DOHH2 (cell line): ENCODE data around the gene WDR13.

Source experiments
- H3F3A ChIP-seq: fragments of 200-600 bp; sonication (generic), shearing (Covaris generic); 2 replicates; pipeline ENCODE4 v1.6.0; 2016; ENCODE audit warnings: antibody characterized with exemption, mild to moderate bottlenecking; ENCODE audit not compliant: control insufficient read depth, insufficient read depth
- H3K27ac ChIP-seq: fragments of 200-600 bp; sonication (generic); 2 replicates; pipeline ENCODE4 v1.5.1; 2014; ENCODE audit warnings: low read depth, mild to moderate bottlenecking, low read length, moderate library complexity
- H3K27me3 ChIP-seq: fragments of 200-600 bp; sonication (generic); 2 replicates; pipeline ENCODE4 v1.6.1; 2014; ENCODE audit warnings: mild to moderate bottlenecking, low read length, mixed read lengths; ENCODE audit not compliant: control insufficient read depth
- H3K36me3 ChIP-seq: fragments of 200-600 bp; sonication (generic); 2 replicates; pipeline ENCODE4 v1.6.1; 2014; ENCODE audit warnings: mild to moderate bottlenecking, low read length, moderate library complexity, mixed read lengths; ENCODE audit not compliant: control insufficient read depth
- H3K4me1 ChIP-seq: fragments of 200-600 bp; sonication (generic); 2 replicates; pipeline ENCODE4 v1.6.1; 2014; ENCODE audit warnings: mild to moderate bottlenecking, low read length, mixed read lengths; ENCODE audit not compliant: control insufficient read depth
- H3K4me2 ChIP-seq: fragments of 200-600 bp; sonication (generic); 2 replicates; pipeline ENCODE4 v1.6.0; 2014; ENCODE audit warnings: mild to moderate bottlenecking, low read length, moderate library complexity
- H3K4me3 ChIP-seq: fragments of 200-600 bp; sonication (generic); 2 replicates; pipeline ENCODE4 v1.5.1; 2014; ENCODE audit warnings: mild to moderate bottlenecking, low read length, mixed read lengths
- H3K79me2 ChIP-seq: fragments of 200-600 bp; sonication (generic); 2 replicates; pipeline ENCODE4 v1.6.1; 2014; ENCODE audit warnings: mild to moderate bottlenecking, low read length, mixed read lengths; ENCODE audit not compliant: control insufficient read depth
- H3K9me2 ChIP-seq: fragments of 200-600 bp; sonication (generic); replicated peaks from 2 replicates; pipeline ENCODE4 v1.6.1; 2014; ENCODE audit warnings: mild to moderate bottlenecking, low read length, mixed read lengths; ENCODE audit not compliant: control insufficient read depth
- H3K9me3 ChIP-seq: fragments of 200-600 bp; sonication (generic); 2 replicates; pipeline ENCODE4 v1.6.1; 2014; ENCODE audit warnings: antibody characterized with exemption, low read length, mixed read lengths; ENCODE audit not compliant: control insufficient read depth, insufficient read depth
- H4K20me1 ChIP-seq: fragments of 200-600 bp; sonication (generic); 2 replicates; pipeline ENCODE4 v1.6.0; 2014; ENCODE audit warnings: low read depth, mild to moderate bottlenecking, antibody characterized with exemption, low read length, moderate library complexity; ENCODE audit not compliant: control insufficient read depth, insufficient read depth
- CTCF ChIP-seq: fragments of 200-600 bp; sonication (generic); IDR thresholded peaks from one replicate; pipeline ENCODE4 v1.5.1; 2014; ENCODE audit warnings: antibody characterized with exemption, mild to moderate bottlenecking, low read depth, low read length; ENCODE audit not compliant: poor library complexity, severe bottlenecking
- EZH2phosphoT487 ChIP-seq: fragments of 200-600 bp; sonication (generic); IDR thresholded peaks from 2 replicates; pipeline ENCODE4 v1.6.1; 2017; ENCODE audit warnings: borderline replicate concordance, mild to moderate bottlenecking, antibody characterized with exemption, low read length, moderate library complexity, mixed read lengths

Gene WDR13

GRCh38 chrX:48600226-48600625, 2.9 kb downstream of the WDR13 start:
- Histone ChIP-seq H3K4me1 (peaks cover 11% of the 10 kb centered on the region), H4K20me1 (no peaks in the 10 kb centered on the region), H3K9me3 (no peaks in the 10 kb centered on the region), H3K9me2 (no peaks in the 10 kb centered on the region), H3K79me2 (0 out of 2 replicates have a peak, but pooled peaks cover 2% of the 10 kb centered on the region), H3F3A (no peaks in the 10 kb centered on the region), H3K27me3 (no peaks in the 10 kb centered on the region), H3K36me3 (peaks cover 5% of the 10 kb centered on the region), H3K27ac (no peak overlapping the region), H3K4me3 (no peak overlapping the region), H3K4me2 (no peak overlapping the region)
- no peak for TF ChIP-seq CTCF
- no peak for TF ChIP-seq EZH2phosphoT487

- Histone ChIP-seq H3K4me1 (peaks cover 9% of the 10 kb centered on the region), H3K4me2 (no peak overlapping the region), H3K27me3 (no peaks in the 10 kb centered on the region), H3K9me2 (no peaks in the 10 kb centered on the region), H4K20me1 (no peaks in the 10 kb centered on the region), H3K27ac (no peak overlapping the region), H3F3A (no peaks in the 10 kb centered on the region), H3K9me3 (no peaks in the 10 kb centered on the region), H3K4me3 (no peak overlapping the region), H3K79me2 (0 out of 2 replicates have a peak, but pooled peaks cover 2% of the 10 kb centered on the region), H3K36me3 (peaks cover 5% of the 10 kb centered on the region)
- TF ChIP-seq EZH2phosphoT487 (no peak), CTCF (no peak)
Observed at GRCh38 chrX:48601741-48602394, 4.6 kb downstream of the WDR13 start.

DNA sequence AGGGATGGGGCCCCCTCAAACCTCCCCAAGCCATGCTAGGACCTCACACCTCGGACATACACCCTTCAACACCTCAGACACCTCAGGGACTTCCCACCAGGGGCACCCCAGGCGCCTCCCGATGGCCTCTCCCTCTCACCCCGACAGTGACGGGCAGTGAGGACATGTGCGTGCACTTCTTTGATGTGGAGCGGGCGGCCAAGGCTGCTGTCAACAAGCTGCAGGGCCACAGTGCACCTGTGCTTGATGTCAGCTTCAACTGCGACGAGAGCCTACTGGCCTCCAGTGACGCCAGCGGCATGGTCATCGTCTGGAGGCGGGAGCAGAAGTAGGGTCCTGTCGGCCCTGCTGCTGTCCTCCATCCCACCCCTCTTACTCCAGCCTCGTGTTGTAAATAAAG, 7.4 kb downstream of the WDR13 start:
- Histone ChIP-seq H3K9me3 (no peaks in the 10 kb centered on the region), H3K9me2 (no peaks in the 10 kb centered on the region), H4K20me1 (no peaks in the 10 kb centered on the region), H3F3A (no peaks in the 10 kb centered on the region), H3K27ac (no peak overlapping the region), H3K79me2 (no peaks in the 10 kb centered on the region), H3K4me3 (no peak overlapping the region), H3K4me2 (no peak overlapping the region), H3K4me1 (no peaks in the 10 kb centered on the region), H3K36me3 (no peaks in the 10 kb centered on the region; the same call in 1 of the 2 replicates), H3K27me3 (no peaks in the 10 kb centered on the region)
- no peak for TF ChIP-seq CTCF
- no peak for TF ChIP-seq EZH2phosphoT487
